Measurements from ENCODE around the gene SERPINB10. TPM values are rescaled to one million over a fixed set of nuclear protein-coding genes. Genes with fewer than 3 reads are reported as not detected.
A peak's percentile ranks its signal among the peaks of the same experiment; 100 is the strongest.

SERPINB10 gene
- total RNA-seq, 2 experiments from 2014 or later, result not detected

- peaks cover 19% of the 10 kb centered on the region for H3K4me1 Mint-ChIP-seq (ENCODE audit: low read depth)
- peaks cover 6% of the 10 kb centered on the region for H3K36me3 Mint-ChIP-seq (ENCODE audit: low read depth)
- H3K27ac ChIP-seq (ENCODE audit: low read depth in 1 of 2, low read length in 2 of 2), result no peak overlapping the region
- POLR2A ChIA-PET, result no interaction called here
- no peaks in the 10 kb centered on the region for H3K9me3 ChIP-seq (ENCODE audit: control insufficient read depth in 1 of 2, insufficient read depth in 1 of 2, low read length in 2 of 2)
- H3K27me3 Mint-ChIP-seq, result peaks cover 17% of the 10 kb centered on the region
- ATAC-seq (ENCODE audit: poor library complexity) (no peak), DNase-seq (no peak)
- no peaks in the 10 kb centered on the region for H3K27me3 ChIP-seq (ENCODE audit: control insufficient read depth in 1 of 2, insufficient read depth in 2 of 2, low read length in 2 of 2)
- intact Hi-C loops (cut with DNase I, micrococcal nuclease), result no loop called here
- H3K4me3 Mint-ChIP-seq, result no peak overlapping the region
- no peak overlapping the region for H3K27ac Mint-ChIP-seq
- CTCF ChIA-PET, result no interaction called here
- peaks cover 13% of the 10 kb centered on the region for H3K4me1 ChIP-seq (ENCODE audit: insufficient read depth, low read length)
- no peaks in the 10 kb centered on the region for H3K36me3 ChIP-seq (ENCODE audit: insufficient read depth, low read length)
- no peak overlapping the region for H3K4me3 ChIP-seq (ENCODE audit: low read length)
- TF ChIP-seq, protein P1, sequence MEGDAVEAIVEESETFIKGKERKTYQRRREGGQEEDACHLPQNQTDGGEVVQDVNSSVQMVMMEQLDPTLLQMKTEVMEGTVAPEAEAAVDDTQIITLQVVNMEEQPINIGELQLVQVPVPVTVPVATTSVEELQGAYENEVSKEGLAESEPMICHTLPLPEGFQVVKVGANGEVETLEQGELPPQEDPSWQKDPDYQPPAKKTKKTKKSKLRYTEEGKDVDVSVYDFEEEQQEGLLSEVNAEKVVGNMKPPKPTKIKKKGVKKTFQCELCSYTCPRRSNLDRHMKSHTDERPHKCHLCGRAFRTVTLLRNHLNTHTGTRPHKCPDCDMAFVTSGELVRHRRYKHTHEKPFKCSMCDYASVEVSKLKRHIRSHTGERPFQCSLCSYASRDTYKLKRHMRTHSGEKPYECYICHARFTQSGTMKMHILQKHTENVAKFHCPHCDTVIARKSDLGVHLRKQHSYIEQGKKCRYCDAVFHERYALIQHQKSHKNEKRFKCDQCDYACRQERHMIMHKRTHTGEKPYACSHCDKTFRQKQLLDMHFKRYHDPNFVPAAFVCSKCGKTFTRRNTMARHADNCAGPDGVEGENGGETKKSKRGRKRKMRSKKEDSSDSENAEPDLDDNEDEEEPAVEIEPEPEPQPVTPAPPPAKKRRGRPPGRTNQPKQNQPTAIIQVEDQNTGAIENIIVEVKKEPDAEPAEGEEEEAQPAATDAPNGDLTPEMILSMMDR (IDR thresholded peaks at IDR 0.05), result no peak
- no peaks in the 10 kb centered on the region for H3K9me3 Mint-ChIP-seq
Measured at GRCh38 chr18:63965716-63966330, 58.1 kb downstream of the SERPINB10 start.

DNA sequence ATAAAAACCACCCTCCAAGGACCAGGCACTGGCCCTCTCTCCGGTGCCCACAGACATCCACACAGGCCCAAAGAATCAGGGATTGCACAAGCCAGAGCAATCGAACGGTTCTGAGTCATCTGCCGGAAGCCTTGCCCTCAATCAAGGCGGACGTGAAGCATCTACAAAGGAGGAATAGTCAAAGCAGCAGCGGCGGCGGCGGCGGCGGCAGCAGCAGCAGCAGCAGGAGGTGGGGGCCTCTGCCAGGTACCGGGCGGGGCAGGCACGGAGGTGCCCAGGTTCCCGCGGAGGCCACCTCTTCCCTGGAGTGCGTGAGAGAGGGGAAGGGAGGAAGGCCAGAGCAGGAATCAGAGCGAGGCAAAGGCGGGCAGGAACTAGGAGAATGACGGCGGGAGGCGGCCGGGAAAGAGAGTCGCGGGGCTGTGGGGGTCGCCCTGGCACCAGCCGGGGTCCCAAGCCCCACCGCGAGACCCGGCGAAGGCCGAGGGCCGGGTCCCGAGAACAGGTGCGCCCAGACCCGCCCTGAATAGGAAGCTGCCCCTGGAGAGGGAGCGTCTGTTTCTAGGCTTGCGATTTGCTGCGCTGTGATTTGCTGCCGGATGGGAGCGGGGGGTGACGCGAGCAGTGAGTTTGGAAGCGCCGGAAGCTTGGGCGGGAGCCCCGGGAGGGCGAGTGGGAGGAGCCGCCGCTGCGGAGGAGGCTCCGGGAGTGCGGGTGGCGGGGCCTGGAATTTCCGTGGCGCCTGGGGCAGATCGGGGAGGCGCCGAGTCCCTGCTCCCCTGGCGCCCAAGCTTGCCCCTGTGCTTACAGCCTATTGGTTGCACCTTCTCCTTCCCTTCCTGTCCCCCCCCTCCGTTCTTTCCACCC is 62.4 kb downstream of the SERPINB10 start, which contains the start of gene SERPINB8:
Gene SERPINB8 (plus strand): TSS at position 140 of the 867 bp plus-strand sequence. CDS start 8,228 bp downstream, outside the sequence.
- peaks cover 27% of the 10 kb centered on the region for H3K4me1 Mint-ChIP-seq (ENCODE audit: low read depth)
- ChIA-PET POLR2A (interaction anchor here (0.7 to 1.3 kb wide), 4 partner anchors 17 to 1444 kb away, joined by 3 read pairs; partner anchors contain the start of gene VPS4B), CTCF (no interaction called here)
- TF ChIP-seq, protein P1 (IDR thresholded peaks at IDR 0.05), result peak; percentile 2
- Histone ChIP-seq H3K27me3 (ENCODE audit: control insufficient read depth in 1 of 2, insufficient read depth in 2 of 2, low read length in 2 of 2) (no peaks in the 10 kb centered on the region), H3K4me1 (ENCODE audit: insufficient read depth, low read length) (peaks cover 21% of the 10 kb centered on the region), H3K27ac (ENCODE audit: low read depth in 1 of 2, low read length in 2 of 2) (peak within 1 kb of the TSS; percentile 84 to 93), H3K9me3 (ENCODE audit: control insufficient read depth in 1 of 2, insufficient read depth in 1 of 2, low read length in 2 of 2) (no peaks in the 10 kb centered on the region), H3K36me3 (ENCODE audit: insufficient read depth, low read length) (no peaks in the 10 kb centered on the region), H3K4me3 (ENCODE audit: low read length) (peak within 1 kb of the TSS; percentile 77)
- H3K9me3 Mint-ChIP-seq, result no peaks in the 10 kb centered on the region
- intact Hi-C loops (cut with DNase I, micrococcal nuclease), result loop anchor here (5.0 to 10.0 kb wide), 4 partner anchors 145 to 1785 kb away; partner anchors contain the start of genes VPS4B (in 2 of the 2), PIGN (in 1 of the 2) and RELCH (in 1 of the 2)
- peak within 1 kb of the TSS; percentile 99 for H3K4me3 Mint-ChIP-seq
- H3K36me3 Mint-ChIP-seq (ENCODE audit: low read depth), result peaks cover 6% of the 10 kb centered on the region
- peak; percentile 65 to 89 (median 76) for DNase-seq
- peak within 1 kb of the TSS; percentile 99 for H3K27ac Mint-ChIP-seq
- H3K27me3 Mint-ChIP-seq, result peaks cover 4% of the 10 kb centered on the region
- ATAC-seq (ENCODE audit: poor library complexity), result peak; percentile 90

DNA sequence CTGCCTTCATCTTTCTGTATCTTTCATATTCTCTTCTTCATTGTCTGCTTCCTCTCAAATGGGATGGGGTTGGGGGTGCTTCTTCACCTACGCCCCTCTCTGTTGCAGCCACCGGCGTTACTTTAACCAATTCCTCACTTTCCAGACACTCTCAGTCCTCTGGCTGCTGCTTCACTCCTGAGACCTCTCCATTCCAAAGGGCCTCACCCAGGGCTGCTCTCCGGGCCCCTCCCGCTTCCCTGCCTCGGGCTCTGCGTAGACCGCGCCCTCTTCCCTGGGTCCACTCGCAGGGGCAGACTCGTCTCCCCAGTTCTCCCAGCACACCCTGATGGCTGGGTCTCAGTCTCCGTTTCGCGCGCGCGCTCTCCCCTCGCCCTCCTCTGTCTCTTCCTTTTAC is 63.0 kb downstream of the SERPINB10 start:
- Mint-ChIP-seq H3K27me3 (peaks cover 4% of the 10 kb centered on the region), H3K4me1 (ENCODE audit: low read depth) (peaks cover 27% of the 10 kb centered on the region), H3K36me3 (ENCODE audit: low read depth) (peaks cover 6% of the 10 kb centered on the region), H3K27ac (peak overlapping the region; percentile 99), H3K9me3 (no peaks in the 10 kb centered on the region), H3K4me3 (peak overlapping the region; percentile 99)
- no peaks in the 10 kb centered on the region for H3K36me3 ChIP-seq (ENCODE audit: insufficient read depth, low read length)
- CTCF ChIA-PET, result no interaction called here
- TF ChIP-seq, protein P1 (IDR thresholded peaks at IDR 0.05), result no peak
- POLR2A ChIA-PET, result interaction anchor here (0.7 to 1.3 kb wide), 4 partner anchors 17 to 1444 kb away, joined by 3 read pairs; partner anchors contain the start of gene VPS4B
- H3K4me3 ChIP-seq (ENCODE audit: low read length), result peak overlapping the region; percentile 77
- peaks cover 21% of the 10 kb centered on the region for H3K4me1 ChIP-seq (ENCODE audit: insufficient read depth, low read length)
- DNase-seq (no peak), ATAC-seq (ENCODE audit: poor library complexity) (no peak)
- peak overlapping the region; percentile 84 to 93 for H3K27ac ChIP-seq (ENCODE audit: low read depth in 1 of 2, low read length in 2 of 2)
- intact Hi-C loops (cut with DNase I, micrococcal nuclease), result loop anchor here (5.0 to 10.0 kb wide), 4 partner anchors 146 to 1786 kb away; partner anchors contain the start of genes VPS4B (in 2 of the 2), PIGN (in 1 of the 2) and RELCH (in 1 of the 2)
- no peaks in the 10 kb centered on the region for H3K27me3 ChIP-seq (ENCODE audit: control insufficient read depth in 1 of 2, insufficient read depth in 2 of 2, low read length in 2 of 2)
- H3K9me3 ChIP-seq (ENCODE audit: control insufficient read depth in 1 of 2, insufficient read depth in 1 of 2, low read length in 2 of 2), result no peaks in the 10 kb centered on the region
